Skeletal muscle cell (primary cell): Measurements from ENCODE around the gene IL11.
A peak's percentile ranks its signal among the peaks of the same experiment; 100 is the strongest.
"Not testable (repeated sequence)": the region's sequence is repeated elsewhere in the genome, so short reads cannot be mapped to it uniquely, and the experiment has no call there.

Experiments used
- DNase-seq: peaks from one replicate; pipeline ENCODE4 v3.0.0-alpha.2; 2010; ENCODE audit warnings: low read depth
- H3K4me3 ChIP-seq: 2 replicates; pipeline ENCODE4 v1.5.1; 2011; ENCODE audit warnings: low read depth, mild to moderate bottlenecking, control low read depth, low read length, moderate library complexity

Gene IL11

DNA sequence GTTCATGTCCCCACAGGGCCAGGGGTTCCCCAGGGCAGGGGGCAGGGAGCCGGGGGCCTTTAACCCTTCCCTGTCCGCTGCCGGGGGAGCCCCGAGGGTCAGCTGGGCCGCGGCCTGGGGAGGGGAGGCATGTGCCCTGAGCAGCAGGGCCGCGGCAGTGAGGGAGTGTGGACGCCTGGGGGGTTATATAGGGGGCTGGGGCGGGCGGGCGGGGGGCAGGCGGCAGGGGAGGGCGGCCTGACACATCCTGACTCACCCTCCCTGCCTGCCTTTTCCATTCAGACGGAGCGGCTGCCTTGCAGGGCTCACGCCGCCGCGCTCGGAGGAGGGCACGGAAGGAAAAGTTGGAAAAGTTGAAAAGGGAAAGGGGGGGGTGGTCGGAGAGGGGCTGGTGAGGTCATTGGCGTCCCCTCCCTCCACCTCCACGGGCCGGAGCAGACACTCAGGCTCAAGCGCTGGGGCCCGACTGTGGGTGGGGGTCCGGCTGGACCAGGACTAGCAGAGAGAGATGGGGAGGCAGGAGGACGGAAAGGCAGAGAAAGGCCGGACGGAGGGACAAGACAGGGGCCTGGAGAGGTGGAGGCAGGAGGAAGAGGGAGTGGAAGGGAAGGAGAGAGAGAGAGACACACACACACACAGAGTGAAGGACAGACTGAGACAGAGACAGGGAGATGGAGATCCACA is at the start of gene IL11:
Gene IL11, minus strand, starts transcription at position 159 of the 684 bp plus-strand sequence. Its CDS starts 153 bp downstream, at position 6.
- DNase-seq, result no peak
- peak within 1 kb of the TSS; percentile 67 for H3K4me3 ChIP-seq

DNA sequence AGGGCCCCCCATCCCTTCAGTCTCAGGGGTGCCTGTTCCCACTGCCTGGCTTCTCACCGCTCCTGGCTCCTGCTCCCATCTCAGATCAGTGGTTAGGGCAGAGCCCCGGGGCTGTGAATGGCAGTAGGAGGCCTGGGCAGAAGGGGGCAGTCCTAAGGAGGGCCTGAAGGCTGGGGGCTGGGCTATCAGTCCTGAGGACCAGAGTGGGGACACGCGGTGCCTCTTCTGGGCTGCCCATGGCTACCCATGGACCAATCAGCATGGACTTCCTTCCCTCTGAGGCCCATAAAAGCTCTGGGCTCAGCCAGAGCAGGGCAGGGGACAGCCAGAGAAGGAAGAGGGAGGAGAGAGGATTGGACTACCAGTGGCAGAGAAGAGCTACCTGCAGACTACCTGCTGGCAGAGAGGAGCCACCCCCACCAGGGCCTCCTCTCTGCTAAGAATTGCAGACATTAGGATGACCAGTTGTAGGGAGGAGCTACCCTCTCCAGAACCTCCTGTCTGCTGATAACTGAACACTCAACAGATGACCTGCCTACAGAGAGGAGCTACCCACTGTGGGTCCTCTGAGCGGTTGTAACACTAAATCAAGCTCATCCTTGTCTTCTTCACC is 49.5 kb upstream of the IL11 start:
- no peak for DNase-seq
- no peak overlapping the region for H3K4me3 ChIP-seq

DNA sequence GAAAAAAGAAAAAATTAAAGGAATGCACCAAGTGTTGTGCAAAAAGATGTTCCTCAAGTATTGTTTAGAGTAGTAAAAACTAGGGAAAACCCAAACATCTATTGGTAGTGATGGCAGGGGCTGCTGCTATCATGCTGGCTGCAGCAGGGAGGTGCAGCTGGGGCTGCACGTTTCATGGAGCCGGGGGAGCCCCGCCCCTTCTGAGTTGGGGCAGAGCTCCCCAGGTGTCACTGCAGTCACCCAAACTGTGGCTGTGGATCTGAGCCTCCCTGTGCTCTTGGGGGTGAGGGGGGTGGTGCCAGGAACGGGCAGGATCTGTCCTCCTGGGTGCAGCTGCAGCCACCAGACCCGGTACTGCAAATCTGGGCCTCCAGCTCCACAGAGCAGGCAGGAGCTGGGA is 48.8 kb upstream of the IL11 start:
- no peak for DNase-seq
- H3K4me3 ChIP-seq, result no peak overlapping the region

DNA sequence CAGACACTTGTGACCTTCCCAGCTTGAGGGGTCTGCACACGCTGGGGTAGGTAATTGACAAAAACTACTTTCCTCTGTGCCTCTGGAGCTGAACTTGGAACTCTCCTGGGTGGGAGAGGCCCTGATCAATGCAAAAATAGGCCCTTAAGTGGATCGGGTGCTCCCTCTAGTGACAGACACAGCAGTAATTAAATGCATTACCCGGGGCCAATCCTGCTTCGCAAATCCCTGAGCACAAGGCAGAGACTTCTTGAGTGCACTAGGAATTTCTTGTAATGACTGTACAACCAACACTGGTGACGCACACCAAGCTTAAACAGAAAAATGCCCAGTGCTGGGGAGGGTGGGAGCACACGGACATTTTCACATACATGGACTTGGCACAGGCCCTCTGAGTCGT is 47.9 kb upstream of the IL11 start:
- no peak overlapping the region for H3K4me3 ChIP-seq
- DNase-seq, result peak; percentile 39

DNA sequence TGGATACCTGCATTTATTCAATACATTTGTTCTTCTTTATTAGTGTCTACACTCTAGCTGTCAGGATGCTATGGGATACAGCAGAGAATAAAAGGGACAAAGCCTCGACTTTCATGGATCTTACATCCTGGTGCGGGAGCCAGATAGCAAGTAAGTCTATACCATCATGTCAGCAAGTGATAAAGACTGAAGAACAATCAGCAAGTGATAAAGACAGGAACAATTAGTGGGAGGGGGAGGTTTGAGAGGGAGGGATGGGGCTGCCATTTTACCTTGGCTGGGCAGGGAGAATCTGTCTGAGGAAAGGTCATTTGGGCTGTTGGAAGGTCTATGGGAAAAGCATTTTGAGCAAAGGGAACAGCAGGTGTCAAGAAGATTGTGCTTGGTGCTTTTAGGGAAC is 39.9 kb upstream of the IL11 start:
- DNase-seq, result no peak
- H3K4me3 ChIP-seq, result no peak overlapping the region

DNA sequence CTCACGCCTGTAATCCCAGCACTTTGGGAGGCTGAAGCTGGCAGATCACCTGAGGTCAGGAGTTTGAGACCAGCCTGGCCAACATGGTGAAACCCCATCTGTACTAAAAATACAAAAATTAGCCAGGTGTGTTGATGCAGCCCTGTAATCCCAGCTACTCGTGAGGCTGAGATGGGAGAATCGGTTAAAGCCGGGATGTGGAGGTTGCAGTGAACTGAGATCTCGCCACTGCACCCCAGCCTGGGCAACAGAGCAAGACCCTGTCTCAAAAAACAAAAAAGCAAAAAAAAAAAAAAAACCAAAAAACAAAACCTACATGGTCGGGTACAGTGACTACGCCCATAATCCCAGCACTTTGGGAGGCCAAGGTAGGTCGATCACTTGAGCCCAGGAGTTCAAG is 38.9 kb upstream of the IL11 start:
- DNase-seq, H3K4me3 ChIP-seq: not testable (repeated sequence)

DNA sequence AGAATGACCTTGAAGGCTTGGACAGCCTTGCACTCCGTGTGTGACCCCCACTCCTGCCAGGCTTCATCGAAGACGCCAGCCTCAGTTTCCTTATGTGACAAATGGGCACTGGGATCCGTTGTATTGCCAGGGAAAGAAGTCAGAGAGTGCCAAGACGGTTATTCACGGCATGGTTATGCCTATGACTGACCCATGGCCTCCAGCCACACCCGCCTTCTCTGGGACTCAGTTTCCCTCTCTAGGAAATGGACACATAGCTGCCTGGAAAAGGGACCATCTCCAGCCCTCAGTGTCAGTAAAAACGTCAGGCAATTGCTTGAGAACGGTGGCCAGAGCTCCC is 38.2 kb upstream of the IL11 start:
- H3K4me3 ChIP-seq, result peak overlapping the region; percentile 51

DNA sequence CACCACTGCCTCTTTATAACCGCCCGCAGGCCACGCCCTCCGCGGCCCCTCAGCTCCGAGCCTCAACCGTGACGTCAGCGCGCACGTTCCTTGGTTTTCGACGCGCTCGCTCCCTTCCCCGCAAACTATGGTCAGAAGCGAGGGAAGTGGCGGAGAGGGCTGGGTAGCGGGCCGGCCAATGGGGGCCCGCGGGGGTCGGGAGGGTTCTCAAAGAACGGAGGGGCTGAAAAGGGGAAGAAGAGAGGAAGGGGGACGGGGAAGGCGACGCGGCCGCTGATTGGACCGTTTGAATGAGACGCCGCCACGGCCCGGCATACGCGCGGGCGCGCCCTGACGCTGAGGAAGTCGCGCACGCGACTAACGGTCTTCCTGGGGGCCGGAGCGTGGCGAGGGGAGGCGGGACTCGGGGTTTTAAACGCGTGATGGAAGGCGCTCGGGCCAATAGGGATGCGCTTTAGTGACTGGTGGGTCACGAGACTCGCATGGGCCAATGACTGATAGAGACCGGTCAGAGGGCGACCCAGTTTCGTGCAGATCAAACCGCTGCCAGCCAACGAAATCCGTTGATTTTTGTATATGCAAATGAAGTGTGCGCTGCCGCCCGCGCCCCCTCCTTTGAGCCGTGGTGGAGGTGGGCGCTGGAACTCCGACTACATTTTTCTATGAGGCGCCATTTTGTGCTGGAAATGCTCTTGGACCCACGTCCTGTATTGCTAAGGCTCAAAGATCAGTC is 37.7 kb upstream of the IL11 start:
- DNase-seq, result peak; percentile 99
- peak overlapping the region; percentile 71 for H3K4me3 ChIP-seq

More for the DNA sequence above, 38.2 kb upstream of the IL11 start:
- DNase-seq, result no peak

DNA sequence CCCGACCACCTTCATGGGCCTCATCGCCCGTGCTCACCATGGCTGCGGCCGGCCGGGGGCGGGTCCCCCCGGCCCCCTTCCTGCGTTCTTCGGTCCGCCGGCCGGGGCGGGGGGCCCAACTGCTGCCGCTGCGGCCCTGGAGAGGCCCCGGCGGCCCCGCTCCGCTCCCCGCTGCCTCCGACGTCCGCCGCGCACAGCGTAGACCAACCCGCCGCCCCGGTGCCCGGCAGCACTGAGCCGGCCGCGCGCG is 37.2 kb upstream of the IL11 start, which contains the start of gene UBE2S:
Gene UBE2S, minus strand, starts transcription at position 239 of the 250 bp plus-strand sequence. Its CDS starts 199 bp downstream, at position 40.
- DNase-seq, result not testable (repeated sequence)
- peak within 1 kb of the TSS; percentile 71 for H3K4me3 ChIP-seq

DNA sequence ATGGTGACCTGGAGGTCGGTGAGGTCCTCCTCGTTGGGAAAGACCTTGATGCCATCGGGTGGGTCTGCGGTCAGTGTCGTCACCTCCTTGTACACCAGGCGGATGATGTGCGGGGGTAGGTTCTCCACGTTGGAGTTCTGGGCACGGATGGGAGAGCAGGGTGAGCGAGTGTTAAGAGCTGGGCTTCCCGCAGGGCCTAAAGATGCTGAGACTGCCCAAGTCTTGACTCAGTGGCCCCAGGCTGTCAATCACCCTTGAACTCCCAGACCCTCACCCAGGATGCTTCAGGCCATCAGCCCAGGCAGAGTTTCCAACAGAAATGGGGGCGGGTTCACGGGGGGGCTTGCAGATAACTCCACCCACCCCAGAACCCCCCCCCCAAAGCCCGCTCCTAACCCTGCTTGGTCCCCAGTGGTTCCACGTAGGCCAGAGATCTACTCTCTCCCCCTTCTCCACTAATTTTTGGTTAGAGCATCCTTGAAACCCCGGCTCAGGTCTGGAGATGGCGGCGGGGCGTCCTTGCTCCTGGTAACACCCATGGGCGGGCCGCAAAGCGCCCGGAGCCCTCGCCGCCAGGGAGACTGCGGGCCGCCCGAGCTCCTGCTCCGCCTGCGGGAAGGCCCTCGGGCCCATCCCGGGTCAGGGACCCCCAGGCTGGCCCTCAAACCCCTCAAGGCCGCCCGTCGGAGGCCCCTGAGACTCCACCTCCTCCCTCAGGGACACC is 36.7 kb upstream of the IL11 start:
- peak overlapping the region; percentile 71 for H3K4me3 ChIP-seq
- no peak for DNase-seq

DNA sequence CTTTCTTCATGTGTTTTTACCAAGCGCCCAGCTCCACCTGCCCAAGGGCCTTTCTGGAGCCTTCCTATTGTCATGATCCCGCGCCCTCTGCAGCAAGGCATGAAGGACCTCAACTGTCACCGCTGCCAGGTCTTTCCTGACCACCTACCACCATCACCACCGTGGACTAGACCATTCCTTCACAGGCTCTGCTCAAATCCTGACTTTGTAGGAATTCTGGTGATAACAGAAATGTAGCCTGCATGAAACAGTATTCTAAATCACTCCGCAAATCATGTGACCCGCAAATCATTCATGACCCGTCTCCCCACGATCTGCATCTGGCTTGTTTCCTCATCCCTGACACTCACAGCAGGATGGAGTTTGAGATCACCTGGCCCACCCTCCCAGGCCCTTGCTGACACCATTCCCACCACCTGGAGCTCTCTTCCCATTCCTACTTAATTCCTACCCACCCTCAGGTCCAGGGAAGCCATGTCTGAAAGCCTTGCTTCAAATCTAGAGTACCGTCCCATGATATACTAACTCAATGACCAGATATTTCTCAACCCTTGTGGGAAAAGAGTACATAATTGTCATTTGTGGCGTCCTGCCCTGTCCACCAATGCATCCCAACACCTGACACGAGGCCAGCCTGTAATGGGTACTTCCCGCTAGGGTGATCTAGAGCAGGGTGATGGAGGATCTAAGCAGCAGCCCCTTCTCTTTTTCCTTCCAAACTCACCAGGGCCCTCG is 36.0 kb upstream of the IL11 start:
- no peak for DNase-seq
- H3K4me3 ChIP-seq, result peak overlapping the region; percentile 71

DNA sequence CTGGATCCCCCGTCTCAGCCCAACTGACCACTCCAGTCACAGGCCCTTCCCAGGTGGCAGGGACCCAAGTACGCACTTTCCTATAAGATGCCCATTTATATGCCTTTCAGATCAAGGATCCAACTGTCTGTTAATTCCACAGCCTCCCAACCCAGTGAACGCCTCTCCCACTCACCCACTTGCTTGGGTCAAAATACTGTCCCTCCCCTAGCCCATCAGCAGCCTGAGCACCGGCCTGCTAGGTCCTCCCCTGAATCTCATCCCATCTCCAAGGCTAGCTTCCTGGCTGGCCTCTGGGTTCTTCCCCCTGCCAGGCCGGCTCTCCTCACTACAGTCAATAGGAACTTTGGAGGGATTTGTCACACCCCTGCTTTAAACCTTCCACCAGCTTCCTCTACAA is 35.4 kb upstream of the IL11 start:
- DNase-seq, result no peak
- peak overlapping the region; percentile 71 for H3K4me3 ChIP-seq

DNA sequence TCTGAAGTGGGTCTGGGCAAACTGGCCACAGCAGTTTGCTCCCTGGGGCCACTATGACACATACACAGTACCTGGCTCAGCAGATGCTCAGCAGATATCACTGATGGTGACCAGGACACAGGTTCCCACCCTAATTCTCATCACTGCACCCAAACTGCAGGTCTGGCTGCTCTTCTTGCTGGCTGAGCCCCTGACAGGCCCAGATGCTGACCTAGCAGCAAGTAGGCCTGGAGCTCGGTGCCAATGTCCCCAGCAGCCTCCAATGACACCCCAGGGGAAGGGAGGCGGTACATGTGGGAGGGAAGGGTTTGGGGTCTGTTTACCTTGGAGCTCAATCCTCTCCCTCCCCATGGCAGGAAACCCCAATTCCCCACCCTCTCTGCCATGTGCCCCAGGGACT is 32.2 kb upstream of the IL11 start:
- no peak for DNase-seq
- H3K4me3 ChIP-seq, result no peak overlapping the region

DNA sequence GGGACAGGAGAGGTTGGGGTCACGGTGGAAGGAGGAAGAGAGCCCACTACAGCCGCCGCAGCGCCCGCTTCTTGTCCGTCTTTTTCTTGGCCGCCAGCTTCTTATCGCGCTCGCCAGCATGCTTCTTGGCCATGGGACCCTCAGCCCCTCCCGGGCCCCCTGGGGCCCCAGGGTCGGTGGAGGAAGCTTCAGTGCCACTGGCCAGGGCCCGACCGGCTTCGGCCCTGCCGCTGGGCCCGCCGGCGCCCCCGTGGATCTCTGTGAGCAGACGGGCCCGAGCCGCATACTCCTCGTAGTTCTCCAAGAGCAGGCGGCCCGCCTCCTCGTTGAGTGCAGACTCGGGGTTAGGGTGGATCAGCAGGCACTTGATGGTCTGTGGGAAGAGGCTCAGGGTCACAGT is 31.1 kb upstream of the IL11 start:
- DNase-seq, H3K4me3 ChIP-seq: not testable (repeated sequence)

DNA sequence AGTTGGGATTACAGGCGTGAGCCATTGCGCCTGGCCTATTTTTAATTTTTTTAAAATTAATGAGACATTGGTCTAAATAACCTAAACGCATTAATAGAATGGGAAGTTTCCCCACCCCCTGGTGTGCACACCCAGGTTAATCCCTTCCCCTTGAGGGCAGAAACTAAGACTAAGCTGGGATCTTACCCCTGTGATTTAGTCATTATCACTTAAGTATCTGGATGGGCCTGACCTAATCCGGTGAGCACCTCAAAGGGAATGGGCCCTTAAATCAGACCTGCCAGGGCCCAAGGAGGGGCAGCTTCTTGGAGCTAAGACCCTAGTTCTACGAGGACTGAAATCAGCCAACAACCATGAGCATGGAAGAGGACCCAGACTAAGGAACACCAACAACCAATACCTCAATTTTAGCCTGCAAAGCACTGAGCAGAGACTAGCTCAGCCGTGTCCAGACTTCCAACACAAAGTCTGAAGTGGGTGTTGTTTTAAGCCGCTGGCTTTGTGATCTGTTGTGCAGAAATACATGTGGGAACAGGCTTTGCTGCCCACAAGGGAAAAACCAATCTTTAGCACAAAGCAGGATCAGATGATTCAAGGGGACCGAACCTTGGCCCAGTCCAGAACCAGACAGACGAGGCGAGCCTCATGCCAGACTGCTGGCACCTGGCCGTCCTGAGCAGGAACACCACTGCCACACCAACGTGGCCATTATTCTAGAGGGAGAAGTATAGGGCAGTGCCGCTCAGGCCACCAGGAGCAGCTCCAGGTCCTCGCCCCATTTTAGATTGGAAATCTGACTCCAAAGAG is 30.2 kb upstream of the IL11 start:
- no peak overlapping the region for H3K4me3 ChIP-seq
- DNase-seq, result no peak

DNA sequence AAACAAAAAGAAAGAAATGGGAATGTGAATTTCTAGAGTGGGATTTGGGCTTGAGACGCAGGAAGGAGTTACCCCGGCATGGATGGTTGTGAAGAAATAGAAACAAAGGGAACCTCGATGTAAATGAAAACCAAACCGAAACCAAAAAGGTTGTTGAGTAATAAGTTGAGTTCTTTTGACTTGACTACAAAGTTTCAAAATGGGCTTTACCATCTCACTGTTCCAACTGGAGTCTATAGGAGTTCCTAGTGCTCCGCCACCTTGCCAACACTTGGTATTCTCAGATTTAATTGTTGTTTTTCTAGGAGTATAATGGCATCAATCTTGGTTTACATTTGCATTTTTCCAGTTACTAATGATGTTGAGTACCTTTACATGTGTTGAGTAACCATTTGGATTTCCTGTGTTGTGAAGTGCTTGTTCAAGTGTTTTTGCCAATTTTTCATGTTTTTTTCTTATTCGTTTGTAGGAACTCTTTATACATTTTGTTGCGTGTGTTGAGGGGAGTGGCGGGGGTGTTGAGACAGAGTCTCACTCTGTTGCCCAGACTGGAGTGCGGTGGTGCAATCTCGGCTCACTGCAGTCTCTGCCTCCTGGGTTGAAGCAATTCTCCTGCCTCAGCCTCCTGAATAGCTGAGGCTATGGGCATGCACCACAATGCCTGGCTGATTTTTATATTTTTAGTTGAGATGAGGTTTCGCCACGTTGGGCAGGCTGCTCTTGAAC is 28.1 kb upstream of the IL11 start:
- no peak overlapping the region for H3K4me3 ChIP-seq
- DNase-seq, result no peak

DNA sequence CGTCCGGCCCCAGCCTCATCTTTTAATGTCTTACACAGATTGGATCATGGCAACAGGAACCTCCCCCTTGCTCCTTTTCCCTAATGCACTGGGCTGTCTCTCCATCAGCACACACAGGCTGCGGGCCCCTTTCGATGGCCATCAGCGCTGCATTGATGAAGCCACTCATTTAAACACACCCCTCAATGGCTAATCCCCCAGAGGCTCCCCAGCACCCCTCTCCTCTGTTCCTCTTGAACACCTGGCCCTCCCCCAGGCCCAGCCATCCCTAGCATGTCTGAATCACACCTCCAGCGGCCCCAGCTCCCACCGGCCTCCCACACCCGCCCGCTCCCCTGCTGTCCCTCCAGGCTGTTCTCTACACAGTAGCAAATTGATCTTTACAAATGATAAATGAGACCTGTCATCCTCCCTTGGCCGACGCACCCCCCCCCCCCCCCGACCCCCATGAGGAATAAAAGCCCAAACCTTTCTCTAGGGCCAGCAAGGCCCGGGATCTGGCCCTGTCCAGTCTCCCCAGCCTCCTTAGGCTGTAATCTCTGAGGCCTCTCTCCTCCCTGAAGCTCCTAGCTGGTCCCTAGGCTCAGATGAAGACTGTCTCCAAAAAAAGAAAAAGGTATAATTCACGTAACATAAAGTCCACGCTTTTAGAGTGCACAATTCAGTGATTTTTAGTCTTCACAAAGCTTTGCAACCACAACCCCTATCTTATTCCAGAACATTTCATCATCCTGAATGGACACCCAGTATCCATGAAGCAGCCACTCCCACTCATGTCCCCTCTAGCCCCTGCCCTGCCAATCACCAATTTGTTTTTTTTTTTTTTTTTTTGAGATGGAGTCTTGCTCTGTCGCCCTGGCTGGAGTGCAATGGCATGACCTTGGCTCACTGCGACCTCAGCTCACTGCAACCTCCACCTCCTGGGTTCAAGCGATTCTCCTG is 22.8 kb upstream of the IL11 start:
- H3K4me3 ChIP-seq, result no peak overlapping the region
- DNase-seq, result no peak
